NCI-H2227 (cell line): Measurements from ENCODE around the gene LRRC4C.
A peak's percentile ranks its signal among the peaks of the same experiment; 100 is the strongest.

Source experiments
- DNase-seq: peaks from one replicate; lab custom pipeline; 2025; ENCODE audit not compliant: unreplicated experiment; lab: John Stamatoyannopoulos, UW

LRRC4C gene

GRCh38 chr11:40133498-40133897, 1326.0 kb downstream of the LRRC4C start:
- DNase-seq = no peak

- no peak for DNase-seq
These were observed 1326.5 kb downstream of the LRRC4C start for GRCh38 chr11:40132912-40133311.

- peak; percentile 32 for DNase-seq
These were observed 1329.0 kb downstream of the LRRC4C start for GRCh38 chr11:40130427-40130826.

- peak; percentile 50 for DNase-seq
These were observed 1330.2 kb downstream of the LRRC4C start for GRCh38 chr11:40129266-40129665.

- peak; percentile 7 for DNase-seq
These were observed 1334.4 kb downstream of the LRRC4C start for GRCh38 chr11:40125054-40125453.

- no peak for DNase-seq
These were observed 1339.8 kb downstream of the LRRC4C start for GRCh38 chr11:40119661-40120060.

- no peak for DNase-seq
These were observed 1340.7 kb downstream of the LRRC4C start for GRCh38 chr11:40118780-40119179.

GRCh38 chr11:40118026-40118425, 1341.4 kb downstream of the LRRC4C start:
- DNase-seq = no peak

GRCh38 chr11:40104941-40105550, 1354.4 kb downstream of the LRRC4C start:
- no peak for DNase-seq

GRCh38 chr11:40100781-40101180, 1358.7 kb downstream of the LRRC4C start:
- no peak for DNase-seq

GRCh38 chr11:40100162-40100553, 1359.3 kb downstream of the LRRC4C start:
- no peak for DNase-seq

GRCh38 chr11:40099426-40100161, 1359.9 kb downstream of the LRRC4C start:
- DNase-seq = no peak

GRCh38 chr11:40095446-40095845, 1364.0 kb downstream of the LRRC4C start:
- DNase-seq = no peak

GRCh38 chr11:40094954-40095353, 1364.5 kb downstream of the LRRC4C start:
- no peak for DNase-seq

- no peak for DNase-seq
These were observed 1379.0 kb downstream of the LRRC4C start for GRCh38 chr11:40080434-40080833.
